Trophoblast cell (in vitro differentiated cells and primary cell): ENCODE results near the gene CDPF1.

Experiments
- DNase-seq, 2 donors: peaks; one replicate each; pipeline ENCODE4 v3.0.0-alpha.2; 2016
- H2AFZ ChIP-seq: 2 replicates; pipeline ENCODE4 v1.6.1; 2013; ENCODE audit warnings: low read length, moderate library complexity, mild to moderate bottlenecking; ENCODE audit not compliant: insufficient read depth, poor library complexity
- H2AK5ac ChIP-seq: 2 replicates; pipeline ENCODE4 v1.6.1; 2013; ENCODE audit warnings: mild to moderate bottlenecking, low read length
- H2BK120ac ChIP-seq: 2 replicates; pipeline ENCODE4 v1.6.1; 2013; ENCODE audit warnings: low read length, mild to moderate bottlenecking, moderate library complexity; ENCODE audit not compliant: insufficient read depth, poor library complexity
- H2BK12ac ChIP-seq: 2 replicates; pipeline ENCODE4 v1.6.1; 2013; ENCODE audit warnings: mild to moderate bottlenecking, low read length, moderate library complexity
- H2BK5ac ChIP-seq: 2 replicates; pipeline ENCODE4 v1.6.1; 2013; ENCODE audit warnings: low read length, low read depth, moderate library complexity, mild to moderate bottlenecking; ENCODE audit not compliant: poor library complexity
- H3K14ac ChIP-seq: 2 replicates; pipeline ENCODE4 v1.6.1; 2013; ENCODE audit warnings: mild to moderate bottlenecking, low read length
- H3K18ac ChIP-seq: 2 replicates; pipeline ENCODE4 v1.6.1; 2013; ENCODE audit warnings: mild to moderate bottlenecking, low read length
- H3K23ac ChIP-seq: 2 replicates; pipeline ENCODE4 v1.6.1; 2013; ENCODE audit warnings: low read length
- H3K27ac ChIP-seq: 2 replicates; pipeline ENCODE4 v1.5.1; 2013; ENCODE audit warnings: low read depth, mild to moderate bottlenecking, inconsistent platforms, low read length, moderate library complexity
- H3K27me3 ChIP-seq: 2 replicates; pipeline ENCODE4 v1.6.1; 2013; ENCODE audit warnings: inconsistent platforms, mild to moderate bottlenecking, low read length, moderate library complexity; ENCODE audit not compliant: insufficient read depth
- H3K36me3 ChIP-seq, 2 experiments: 1 replicate in 1 of 2; 2 replicates in 1 of 2; pipeline ENCODE4 v1.6.1; 2013; ENCODE audit warnings: low read length in 2 of 2, mild to moderate bottlenecking in 2 of 2, moderate library complexity in 1 of 2; ENCODE audit not compliant: insufficient read depth in 2 of 2, control insufficient read depth in 1 of 2
- H3K4ac ChIP-seq: 2 replicates; pipeline ENCODE4 v1.6.1; 2013; ENCODE audit warnings: low read depth, mild to moderate bottlenecking, low read length, moderate library complexity
- H3K4me1 ChIP-seq, 2 experiments: 1 replicate in 1 of 2; 2 replicates in 1 of 2; pipeline ENCODE4 v1.6.1; 2013; ENCODE audit warnings: low read length in 2 of 2, mild to moderate bottlenecking in 2 of 2, moderate library complexity in 1 of 2; ENCODE audit not compliant: insufficient read depth in 2 of 2, control insufficient read depth in 1 of 2
- H3K4me2 ChIP-seq: 2 replicates; pipeline ENCODE4 v1.6.1; 2013; ENCODE audit warnings: inconsistent platforms, mild to moderate bottlenecking, low read length, moderate library complexity
- H3K4me3 ChIP-seq: 2 replicates; pipeline ENCODE4 v1.5.1; 2013; ENCODE audit warnings: mild to moderate bottlenecking, low read depth, low read length, inconsistent platforms
- H3K79me1 ChIP-seq: one replicate; pipeline ENCODE4 v1.6.1; 2013; ENCODE audit warnings: low read length
- H3K79me2 ChIP-seq: 2 replicates; pipeline ENCODE4 v1.6.1; 2013; ENCODE audit warnings: low read length, mild to moderate bottlenecking; ENCODE audit not compliant: control insufficient read depth, insufficient read depth, poor library complexity
- H3K9ac ChIP-seq: 2 replicates; pipeline ENCODE4 v1.6.1; 2013; ENCODE audit warnings: mild to moderate bottlenecking, low read length
- H3K9me3 ChIP-seq: 2 replicates; pipeline ENCODE4 v1.6.1; 2013; ENCODE audit warnings: low read depth, mild to moderate bottlenecking, control low read depth, inconsistent platforms, low read length; ENCODE audit not compliant: insufficient read depth
- H4K12ac ChIP-seq: 2 replicates; pipeline ENCODE4 v1.6.1; 2013; ENCODE audit warnings: low read depth, mild to moderate bottlenecking, low read length, moderate library complexity
- H4K8ac ChIP-seq: 2 replicates; pipeline ENCODE4 v1.6.1; 2013; ENCODE audit warnings: low read depth, mild to moderate bottlenecking, low read length, moderate library complexity
- H4K91ac ChIP-seq: one replicate; pipeline ENCODE4 v1.6.1; 2013; ENCODE audit warnings: low read depth, mild to moderate bottlenecking, low read length, moderate library complexity
- WGBS: extraction: QIAGEN DNeasy Blood & Tissue Kit; methylation state at CpG from one replicate; pipeline ENCODE4 v1.1.7; 2013; ENCODE audit warnings: missing lambda C conversion rate; ENCODE audit not compliant: insufficient read length, insufficient coverage; ENCODE audit errors: extremely low coverage; 5-methylcytosine and 5-hydroxymethylcytosine counted together

CDPF1 gene

GRCh38 chr22:46292173-46292572, 42.1 kb upstream of the CDPF1 start:
- H3K4me3 ChIP-seq = no peak overlapping the region
- no peak overlapping the region for H3K9ac ChIP-seq
- no peak overlapping the region for H2BK12ac ChIP-seq
- no peak overlapping the region for H3K27ac ChIP-seq
- H2BK120ac ChIP-seq = no peak overlapping the region
- H3K23ac ChIP-seq = no peak overlapping the region
- peaks cover 6% of the 10 kb centered on the region in 2 experiments for H3K4me1 ChIP-seq
- no peak for DNase-seq
- H3K79me1 ChIP-seq = peaks cover 8% of the 10 kb centered on the region
- no peak overlapping the region for H4K12ac ChIP-seq
- H3K79me2 ChIP-seq = peaks cover 7% of the 10 kb centered on the region
- no peak overlapping the region for H2BK5ac ChIP-seq
- H2AK5ac ChIP-seq = no peak overlapping the region
- H3K4me2 ChIP-seq = no peak overlapping the region
- no peak overlapping the region for H3K14ac ChIP-seq
- H3K9me3 ChIP-seq = peaks cover 1% of the 10 kb centered on the region
- H3K4ac ChIP-seq = no peak overlapping the region
- H4K8ac ChIP-seq = no peak overlapping the region
- no peaks in the 10 kb centered on the region for H3K27me3 ChIP-seq
- H4K91ac ChIP-seq = no peak overlapping the region
- no peak overlapping the region for H3K18ac ChIP-seq
- WGBS = no CpG with 5 or more reads among the region's 3 CpGs
- no peak overlapping the region for H2AFZ ChIP-seq
- peaks cover 16 to 31% of the 10 kb centered on the region in 2 experiments for H3K36me3 ChIP-seq

GRCh38 chr22:46290843-46291785, 41.0 kb upstream of the CDPF1 start:
- H2BK5ac ChIP-seq = no peak overlapping the region
- H3K18ac ChIP-seq = no peak overlapping the region
- H3K23ac ChIP-seq = no peak overlapping the region
- no peak overlapping the region for H3K4me2 ChIP-seq
- H3K4ac ChIP-seq = no peak overlapping the region
- H4K12ac ChIP-seq = no peak overlapping the region
- peaks cover 23 to 38% of the 10 kb centered on the region in 2 experiments for H3K36me3 ChIP-seq
- no peak for DNase-seq
- H4K8ac ChIP-seq = no peak overlapping the region
- H3K14ac ChIP-seq = no peak overlapping the region
- H3K9ac ChIP-seq = no peak overlapping the region
- H3K79me2 ChIP-seq = peaks cover under 1% of the 10 kb centered on the region
- no peak overlapping the region for H2AK5ac ChIP-seq
- no peak overlapping the region for H3K27ac ChIP-seq
- peaks cover under 1% of the 10 kb centered on the region for H3K79me1 ChIP-seq
- WGBS = no CpG with 5 or more reads among the region's 23 CpGs
- H3K9me3 ChIP-seq = peaks cover 1% of the 10 kb centered on the region
- H2AFZ ChIP-seq = no peak overlapping the region
- no peak overlapping the region for H4K91ac ChIP-seq
- no peak overlapping the region for H3K4me3 ChIP-seq
- no peak overlapping the region for H2BK12ac ChIP-seq
- no peak overlapping the region for H2BK120ac ChIP-seq
- peaks cover 3 to 6% of the 10 kb centered on the region in 2 experiments for H3K4me1 ChIP-seq
- no peaks in the 10 kb centered on the region for H3K27me3 ChIP-seq

DNA sequence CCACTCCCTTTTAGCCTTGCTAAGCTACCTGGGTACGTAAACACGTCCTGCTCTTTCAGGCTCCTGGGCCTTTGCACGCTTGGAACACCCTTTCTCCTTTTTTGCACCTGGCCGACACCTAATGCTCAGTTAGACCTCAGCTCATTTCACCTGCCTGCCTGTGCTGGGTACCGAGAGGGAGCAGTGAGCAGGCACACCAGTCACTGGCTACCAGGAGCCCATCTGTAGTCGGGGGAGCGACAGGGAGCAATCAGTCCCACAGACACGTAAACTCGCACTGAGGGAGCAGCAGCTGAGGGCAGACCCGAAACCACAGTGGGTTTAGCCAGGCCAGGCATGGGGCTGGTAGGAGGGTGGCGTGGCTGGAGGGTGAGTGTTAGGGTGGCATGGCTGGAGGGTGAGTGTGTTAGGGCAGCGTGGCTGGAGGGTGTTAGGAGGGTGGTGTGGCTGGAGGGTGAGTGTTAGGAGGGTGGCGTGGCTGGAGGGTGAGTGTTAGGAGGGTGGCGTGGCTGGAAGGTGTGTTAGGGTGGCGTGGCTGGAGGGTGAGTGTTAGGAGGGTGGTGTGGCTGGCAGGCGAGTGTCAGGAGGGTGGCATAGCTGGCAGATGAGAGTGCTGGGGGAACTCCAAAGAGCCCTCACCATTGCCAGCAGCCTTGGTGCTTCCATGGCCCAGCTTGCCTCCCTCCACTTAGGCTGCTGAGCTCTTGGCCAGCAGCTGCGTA, 40.2 kb upstream of the CDPF1 start:
- peaks cover 24 to 39% of the 10 kb centered on the region in 2 experiments for H3K36me3 ChIP-seq
- H2BK12ac ChIP-seq = no peak overlapping the region
- H3K79me2 ChIP-seq = no peaks in the 10 kb centered on the region
- no peak overlapping the region for H4K91ac ChIP-seq
- H3K4ac ChIP-seq = no peak overlapping the region
- H4K12ac ChIP-seq = no peak overlapping the region
- peaks cover 1% of the 10 kb centered on the region for H3K9me3 ChIP-seq
- no peak overlapping the region for H3K18ac ChIP-seq
- H3K14ac ChIP-seq = no peak overlapping the region
- no peak overlapping the region for H2AK5ac ChIP-seq
- H3K9ac ChIP-seq = no peak overlapping the region
- no peaks in the 10 kb centered on the region for H3K79me1 ChIP-seq
- no peak overlapping the region for H3K4me2 ChIP-seq
- no peak for DNase-seq
- H3K4me1 ChIP-seq = no peaks in the 10 kb centered on the region
- no peak overlapping the region for H2BK120ac ChIP-seq
- no peaks in the 10 kb centered on the region for H3K27me3 ChIP-seq
- H3K23ac ChIP-seq = no peak overlapping the region
- H3K27ac ChIP-seq = no peak overlapping the region
- no peak overlapping the region for H2BK5ac ChIP-seq
- no peak overlapping the region for H4K8ac ChIP-seq
- no CpG with 5 or more reads among the region's 17 CpGs for WGBS
- no peak overlapping the region for H2AFZ ChIP-seq
- H3K4me3 ChIP-seq = no peak overlapping the region

GRCh38 chr22:46289244-46289891, 39.3 kb upstream of the CDPF1 start:
- Histone ChIP-seq H3K9ac (no peak overlapping the region), H2AFZ (no peak overlapping the region), H2BK12ac (no peak overlapping the region), H3K79me2 (no peaks in the 10 kb centered on the region), H3K4me3 (no peak overlapping the region), H3K4ac (no peak overlapping the region), H2BK5ac (no peak overlapping the region), H4K12ac (no peak overlapping the region), H2BK120ac (no peak overlapping the region), H3K4me1 (no peaks in the 10 kb centered on the region), H3K9me3 (no peaks in the 10 kb centered on the region), H4K91ac (no peak overlapping the region), H3K27ac (no peak overlapping the region), H3K23ac (no peak overlapping the region), H3K18ac (no peak overlapping the region), H3K36me3 (peaks cover 29 to 45% of the 10 kb centered on the region in 2 experiments), H4K8ac (no peak overlapping the region), H2AK5ac (no peak overlapping the region), H3K27me3 (no peaks in the 10 kb centered on the region), H3K14ac (no peak overlapping the region), H3K4me2 (no peak overlapping the region), H3K79me1 (no peaks in the 10 kb centered on the region)
- no peak for DNase-seq
- WGBS = no CpG with 5 or more reads among the region's 33 CpGs
